ENCODE results near the gene MACROH2A1. TPM values are rescaled to one million over a fixed set of nuclear protein-coding genes. Genes with fewer than 3 reads are reported as not detected.
A peak's percentile ranks its signal among the peaks of the same experiment; 100 is the strongest.

Gene MACROH2A1
- total RNA-seq, result 100 to 1,000 TPM; 124 to 141 TPM
- 126 to 153 reads per million in 2 donors for total RNA-seq

- Mint-ChIP-seq H3K4me3 (peak within 1 kb of the TSS; percentile 89), H3K4me1 (peaks cover 29% of the 10 kb centered on the region), H3K36me3 (ENCODE audit: low read depth) (peaks cover 2% of the 10 kb centered on the region), H3K27me3 (no peaks in the 10 kb centered on the region), H3K27ac (peak within 1 kb of the TSS; percentile 89)
- no peaks in the 10 kb centered on the region for H3K9me3 ChIP-seq (ENCODE audit: control insufficient read depth, low read length, poor library complexity, severe bottlenecking)
- DNase-seq (peak; percentile 68 to 72 (median 72)), ATAC-seq (peak; percentile 93)
Measured at GRCh38 chr5:135398855-135399793, at the start of gene MACROH2A1. MACROH2A1 (minus strand) TSS chr5:135399231; CDS start chr5:135389093, 10,138 bp downstream.

- no peak for ATAC-seq
Measured at GRCh38 chr5:135448071-135448739, 49.2 kb upstream of the MACROH2A1 start.

GRCh38 chr5:135447298-135447929 lies 48.4 kb upstream of the MACROH2A1 start, which contains the start of gene DCANP1:
DCANP1 (minus strand) TSS chr5:135447348; CDS start chr5:135447108, 240 bp downstream.
- Mint-ChIP-seq H3K36me3 (ENCODE audit: low read depth) (no peaks in the 10 kb centered on the region), H3K4me3 (no peak within 1 kb of the TSS), H3K27ac (no peak within 1 kb of the TSS), H3K4me1 (peaks cover 3% of the 10 kb centered on the region), H3K27me3 (peaks cover 53% of the 10 kb centered on the region)
- ATAC-seq (no peak), DNase-seq (no peak)
- H3K9me3 ChIP-seq (ENCODE audit: control insufficient read depth, low read length, poor library complexity, severe bottlenecking), result no peaks in the 10 kb centered on the region

More at GRCh38 chr5:135448071-135448739, 49.2 kb upstream of the MACROH2A1 start:
- Mint-ChIP-seq H3K4me1 (peaks cover 3% of the 10 kb centered on the region), H3K36me3 (ENCODE audit: low read depth) (peaks cover 2% of the 10 kb centered on the region), H3K4me3 (no peak overlapping the region), H3K27me3 (peaks cover 61% of the 10 kb centered on the region), H3K27ac (no peak overlapping the region)
- DNase-seq, result no peak
- H3K9me3 ChIP-seq (ENCODE audit: control insufficient read depth, low read length, poor library complexity, severe bottlenecking), result no peaks in the 10 kb centered on the region

- no peaks in the 10 kb centered on the region for H3K9me3 ChIP-seq (ENCODE audit: control insufficient read depth, low read length, poor library complexity, severe bottlenecking)
- no peak for ATAC-seq
- no peak for DNase-seq
- H3K27me3 Mint-ChIP-seq, result peaks cover 45% of the 10 kb centered on the region
- no peak overlapping the region for H3K27ac Mint-ChIP-seq
- no peak overlapping the region for H3K4me3 Mint-ChIP-seq
- H3K36me3 Mint-ChIP-seq (ENCODE audit: low read depth), result no peaks in the 10 kb centered on the region
- peaks cover 3% of the 10 kb centered on the region for H3K4me1 Mint-ChIP-seq
Measured at GRCh38 chr5:135446615-135447014, 47.6 kb upstream of the MACROH2A1 start.

GRCh38 chr5:135446206-135446605 lies 47.2 kb upstream of the MACROH2A1 start:
- no peak for DNase-seq
- Mint-ChIP-seq H3K27ac (no peak overlapping the region), H3K4me3 (no peak overlapping the region), H3K27me3 (peaks cover 42% of the 10 kb centered on the region), H3K4me1 (peaks cover 3% of the 10 kb centered on the region), H3K36me3 (ENCODE audit: low read depth) (no peaks in the 10 kb centered on the region)
- no peaks in the 10 kb centered on the region for H3K9me3 ChIP-seq (ENCODE audit: control insufficient read depth, low read length, poor library complexity, severe bottlenecking)
- no peak for ATAC-seq

GRCh38 chr5:135445306-135445985 lies 46.4 kb upstream of the MACROH2A1 start:
- ATAC-seq, result no peak
- Mint-ChIP-seq H3K27ac (no peak overlapping the region), H3K4me3 (no peak overlapping the region), H3K4me1 (peaks cover 7% of the 10 kb centered on the region), H3K36me3 (ENCODE audit: low read depth) (no peaks in the 10 kb centered on the region), H3K27me3 (peaks cover 35% of the 10 kb centered on the region)
- DNase-seq, result no peak
- H3K9me3 ChIP-seq (ENCODE audit: control insufficient read depth, low read length, poor library complexity, severe bottlenecking), result no peaks in the 10 kb centered on the region

- H3K9me3 ChIP-seq (ENCODE audit: control insufficient read depth, low read length, poor library complexity, severe bottlenecking), result no peaks in the 10 kb centered on the region
- DNase-seq (no peak), ATAC-seq (no peak)
- H3K27ac Mint-ChIP-seq, result no peak overlapping the region
- peaks cover 29% of the 10 kb centered on the region for H3K27me3 Mint-ChIP-seq
- H3K36me3 Mint-ChIP-seq (ENCODE audit: low read depth), result no peaks in the 10 kb centered on the region
- peaks cover 7% of the 10 kb centered on the region for H3K4me1 Mint-ChIP-seq
- H3K4me3 Mint-ChIP-seq, result no peak overlapping the region
Measured at GRCh38 chr5:135444881-135445280, 45.9 kb upstream of the MACROH2A1 start.

- peaks cover 7% of the 10 kb centered on the region for H3K4me1 Mint-ChIP-seq
- H3K4me3 Mint-ChIP-seq, result no peak overlapping the region
- ATAC-seq (no peak), DNase-seq (no peak)
- no peaks in the 10 kb centered on the region for H3K36me3 Mint-ChIP-seq (ENCODE audit: low read depth)
- H3K27ac Mint-ChIP-seq, result no peak overlapping the region
- peaks cover 29% of the 10 kb centered on the region for H3K27me3 Mint-ChIP-seq
- H3K9me3 ChIP-seq (ENCODE audit: control insufficient read depth, low read length, poor library complexity, severe bottlenecking), result no peaks in the 10 kb centered on the region
Measured at GRCh38 chr5:135444360-135444759, 45.3 kb upstream of the MACROH2A1 start.

- H3K9me3 ChIP-seq (ENCODE audit: control insufficient read depth, low read length, poor library complexity, severe bottlenecking), result no peaks in the 10 kb centered on the region
- no peak for ATAC-seq
- Mint-ChIP-seq H3K27me3 (peaks cover 25% of the 10 kb centered on the region), H3K36me3 (ENCODE audit: low read depth) (no peaks in the 10 kb centered on the region), H3K4me3 (no peak overlapping the region), H3K27ac (no peak overlapping the region), H3K4me1 (peaks cover 7% of the 10 kb centered on the region)
- no peak for DNase-seq
Measured at GRCh38 chr5:135443161-135443960, 44.3 kb upstream of the MACROH2A1 start.

- Mint-ChIP-seq H3K4me1 (peaks cover 7% of the 10 kb centered on the region), H3K27me3 (peaks cover 31% of the 10 kb centered on the region), H3K36me3 (ENCODE audit: low read depth) (no peaks in the 10 kb centered on the region), H3K4me3 (no peak overlapping the region), H3K27ac (no peak overlapping the region)
- DNase-seq, result no peak
- ATAC-seq, result no peak
- no peaks in the 10 kb centered on the region for H3K9me3 ChIP-seq (ENCODE audit: control insufficient read depth, low read length, poor library complexity, severe bottlenecking)
Measured at GRCh38 chr5:135442431-135443160, 43.6 kb upstream of the MACROH2A1 start.

- DNase-seq, result no peak
- ATAC-seq, result no peak
- Mint-ChIP-seq H3K27ac (no peak overlapping the region), H3K36me3 (ENCODE audit: low read depth) (no peaks in the 10 kb centered on the region), H3K4me1 (peaks cover 7% of the 10 kb centered on the region), H3K27me3 (peaks cover 24% of the 10 kb centered on the region), H3K4me3 (no peak overlapping the region)
- no peaks in the 10 kb centered on the region for H3K9me3 ChIP-seq (ENCODE audit: control insufficient read depth, low read length, poor library complexity, severe bottlenecking)
Measured at GRCh38 chr5:135441919-135442318, 42.9 kb upstream of the MACROH2A1 start.
